HepG2 (cell line): ENCODE data around the gene LDLR. TPM values are rescaled to one million over a fixed set of nuclear protein-coding genes. Genes with fewer than 3 reads are reported as not detected.

Experiments used
- AGO2 ChIP-seq: fragments of 200-400 bp; formaldehyde crosslinking; optimal IDR thresholded peaks from 2 replicates; pipeline ENCODE3; 2017; ENCODE audit warnings: mild to moderate bottlenecking, low read depth, low read length, moderate library complexity
- ASH2L ChIP-seq: fragments of 300-600, 200-600 bp; sonication (generic); IDR thresholded peaks from 2 replicates; pipeline ENCODE4 v1.7.0; 2017; ENCODE audit warnings: low read depth, mild to moderate bottlenecking, moderate library complexity, mixed read lengths, low read length; ENCODE audit not compliant: insufficient read length
- CEBPG ChIP-seq: IDR thresholded peaks from 2 replicates; pipeline ENCODE4 v1.6.1; 2016
- CREB1 ChIP-seq, 2 experiments: fragments of 450-650 bp in 1 of 2; IDR thresholded peaks; 2 replicates each; pipeline ENCODE4 v1.6.1; 2016 to 2017; ENCODE audit warnings: control low read depth in 1 of 2, mild to moderate bottlenecking in 1 of 2, missing compliant biosample characterization in 1 of 2, missing genetic modification characterization in 1 of 2
- FOXO4 ChIP-seq: sonication (generic); formaldehyde crosslinking; conservative IDR thresholded peaks from 2 replicates; pipeline ENCODE4 v1.8.1; 2023; ENCODE audit warnings: missing genetic modification reagents
- GABPB1 ChIP-seq: IDR thresholded peaks from 2 replicates; pipeline ENCODE4 v1.6.1; 2016; ENCODE audit warnings: mild to moderate bottlenecking, missing genetic modification reagents, moderate library complexity, missing compliant biosample characterization
- GATA4 ChIP-seq: sonication (generic); IDR thresholded peaks from 2 replicates; pipeline ENCODE4 v1.6.1; 2016; ENCODE audit warnings: antibody characterized with exemption, low read depth, borderline replicate concordance
- HMGXB4 ChIP-seq, 2 experiments: sonication (generic) in 1 of 2; formaldehyde crosslinking in 1 of 2; IDR thresholded peaks; 2 replicates each; pipeline versions ENCODE4 v1.4.0 to v1.6.1; 2018 to 2020; ENCODE audit warnings: missing genetic modification reagents in 2 of 2, borderline replicate concordance in 1 of 2, low read depth in 1 of 2, mild to moderate bottlenecking in 1 of 2, missing biosample characterization in 1 of 2
- KDM2A ChIP-seq: sonication (generic); formaldehyde crosslinking; IDR thresholded peaks from 2 replicates; pipeline ENCODE4 v1.4.0; 2020; ENCODE audit warnings: low read depth, missing genetic modification reagents, borderline replicate concordance
- KDM5A ChIP-seq: fragments of 200-600 bp; sonication (generic); IDR thresholded peaks from 2 replicates; pipeline ENCODE4 v1.7.0; 2018; ENCODE audit warnings: antibody characterized with exemption, mild to moderate bottlenecking, low read length, borderline replicate concordance
- LCORL ChIP-seq, 2 experiments: fragments of 450-650 bp in 1 of 2; sonication (generic) in 1 of 2; formaldehyde crosslinking in 1 of 2; IDR thresholded peaks; 2 replicates each; pipeline versions ENCODE4 v1.5.0 to v1.6.1; 2017 to 2020; ENCODE audit warnings: antibody characterized with exemption in 1 of 2, missing genetic modification reagents in 1 of 2
- MIER3 ChIP-seq: IDR thresholded peaks from 2 replicates; pipeline ENCODE4 v1.6.1; 2016; ENCODE audit warnings: missing compliant biosample characterization, borderline replicate concordance
- MYC ChIP-seq: sonication (generic); formaldehyde crosslinking; IDR thresholded peaks from 2 replicates; pipeline ENCODE4 v1.9.0; 2021; ENCODE audit warnings: missing genetic modification reagents, borderline replicate concordance
- NR2C2 ChIP-seq: sonication (generic); formaldehyde crosslinking; IDR thresholded peaks from 2 replicates; pipeline ENCODE4 v1.4.0; 2020; ENCODE audit warnings: missing genetic modification reagents, mild to moderate bottlenecking, moderate library complexity, borderline replicate concordance
- PAF1 ChIP-seq: IDR thresholded peaks from 2 replicates; pipeline ENCODE4 v1.6.1; 2016; ENCODE audit warnings: missing genetic modification reagents, missing compliant biosample characterization
- SAP130 ChIP-seq: IDR thresholded peaks from 2 replicates; pipeline ENCODE4 v1.6.1; 2016; ENCODE audit warnings: low read depth
- TGIF2 ChIP-seq: IDR thresholded peaks from 2 replicates; pipeline ENCODE4 v1.6.1; 2016; ENCODE audit warnings: control low read depth, missing compliant biosample characterization
- ZBTB21 ChIP-seq: sonication (generic); formaldehyde crosslinking; IDR thresholded peaks from 2 replicates; pipeline ENCODE4 v1.4.0; 2020; ENCODE audit warnings: missing genetic modification reagents
- ZFP91 ChIP-seq: sonication (generic); formaldehyde crosslinking; IDR thresholded peaks from 2 replicates; pipeline ENCODE4 v1.9.0; 2022; ENCODE audit warnings: missing genetic modification reagents, mild to moderate bottlenecking, borderline replicate concordance
- ZFY ChIP-seq: sonication (generic); formaldehyde crosslinking; IDR thresholded peaks from 2 replicates; pipeline ENCODE4 v1.4.0; 2020; ENCODE audit warnings: missing genetic modification reagents
- ZNF276 ChIP-seq: sonication (generic); formaldehyde crosslinking; IDR thresholded peaks from 2 replicates; pipeline ENCODE4 v1.4.0; 2020; ENCODE audit warnings: mild to moderate bottlenecking, low read depth, missing genetic modification reagents
- ZNF563 ChIP-seq: sonication (generic); formaldehyde crosslinking; IDR thresholded peaks from 2 replicates; pipeline ENCODE4 v1.8.0; 2022; ENCODE audit warnings: mild to moderate bottlenecking, moderate library complexity, missing genetic modification reagents
- polyA plus RNA-seq, 8 experiments: library from polyadenylated mRNA; depleted of rRNA in 3 of 8; stranded (reverse) in 7 of 8; unstranded in 1 of 8; fragments of >200 nt; fragmentation: Illumina TruSeq in 4 of 8; extraction: Trizol in 4 of 8; gene quantifications; 2 replicates each; pipeline versions ENCODE4 v1.2.1 to v1.2.3, GENCODE V29; 2011 to 2016; ENCODE audit warnings: low read depth in 4 of 8, missing spikeins in 1 of 8, mixed read lengths in 1 of 8; ENCODE audit not compliant: insufficient read depth in 1 of 8
- total RNA-seq, 5 experiments: library from RNA; depleted of rRNA; stranded (reverse); fragments of >200 nt; fragmentation: Illumina TruSeq; extraction: Trizol; gene quantifications; 2 replicates each; pipeline ENCODE4 v1.2.3, GENCODE V29; 2016; ENCODE audit warnings: low read depth in 1 of 5

The LDLR gene
- total and polyA plus RNA-seq, 2 of the 13 experiments (the other 11 are each of a cell fraction or from before 2014, with no cell fraction given) = 51.6 to 92.5 TPM

GRCh38 chr19:11089254-11090013 is at the start of gene LDLR (continued):
- peak; percentile 74 for TF ChIP-seq ZBTB21 (CRISPR knock-in tag)
- peak; percentile 55 for TF ChIP-seq ZFP91 (CRISPR knock-in tag)
- peak; percentile 79 for TF ChIP-seq SAP130 (CRISPR knock-in tag)
- TF ChIP-seq MYC (CRISPR knock-in tag) = peak; percentile 39; the same call in 1 of the 2 replicates
- no peak; the same call in 1 of the 2 replicates for TF ChIP-seq MIER3
- TF ChIP-seq NR2C2 (CRISPR knock-in tag) = no peak
- peak; percentile 69; the same call in 1 of the 2 replicates for TF ChIP-seq GATA4
- TF ChIP-seq PAF1 = no peak
- TF ChIP-seq ZNF563 (CRISPR knock-in tag) = peak; percentile 58; the same call in 1 of the 2 replicates
- TF ChIP-seq ASH2L = peak; percentile 13
- TF ChIP-seq ZNF276 = 0 out of 2 replicates have a peak, but pooled peaks have one; percentile 24
- TF ChIP-seq ZFY (CRISPR knock-in tag) = peak; percentile 48; the same call in 1 of the 2 replicates
- TF ChIP-seq HMGXB4 (CRISPR knock-in tag; IDR thresholded peaks at IDR 0.05; ENCODE audit: borderline replicate concordance in 1 of 2, low read depth in 1 of 2) = 0 out of 4 replicates have a peak, but pooled peaks of 1 of the 2 experiments have one; percentile 55
- peak; percentile 78 for TF ChIP-seq CREB1 (IDR thresholded peaks at IDR 0.05)
- peak; percentile 88 for TF ChIP-seq CREB1 (CRISPR knock-in tag; IDR thresholded peaks at IDR 0.05)
- TF ChIP-seq LCORL (IDR thresholded peaks at IDR 0.05) = no peak
- peak; percentile 23; the same call in 1 of the 2 replicates for TF ChIP-seq LCORL (CRISPR knock-in tag; IDR thresholded peaks at IDR 0.05)
- TF ChIP-seq AGO2 = peak; percentile 76
- TF ChIP-seq KDM5A = 0 out of 2 replicates have a peak, but pooled peaks have one; percentile 37
- peak; percentile 90 for TF ChIP-seq TGIF2 (CRISPR knock-in tag)
- 0 out of 2 replicates have a peak, but pooled peaks have one; percentile 73 for TF ChIP-seq FOXO4 (CRISPR knock-in tag)
- peak; percentile 67 for TF ChIP-seq CEBPG
- TF ChIP-seq KDM2A (CRISPR knock-in tag) = peak; percentile 47
- TF ChIP-seq GABPB1 (CRISPR knock-in tag) = no peak
